H1 (cell line): ENCODE results near the gene ZBTB2. TPM values are rescaled to one million over a fixed set of nuclear protein-coding genes. Genes with fewer than 3 reads are reported as not detected.

Source experiments
- CBX5 ChIP-seq: fragments of 300-800, 300-1000 bp; sonication (generic); IDR thresholded peaks from 2 replicates; pipeline ENCODE4 v1.7.1; 2016; ENCODE audit warnings: antibody characterized with exemption, low read length, low read depth
- CHD1 ChIP-seq: IDR thresholded peaks from 2 replicates; pipeline ENCODE4 v1.6.1; 2012; ENCODE audit warnings: low read depth, low read length, improper control_type of control experiment
- CHD7 ChIP-seq: fragments of 300-600 bp; sonication (generic); IDR thresholded peaks from 2 replicates; pipeline ENCODE4 v1.7.1; 2012; ENCODE audit warnings: low read length, moderate library complexity, mild to moderate bottlenecking, inconsistent platforms; ENCODE audit not compliant: insufficient replicate concordance
- CTBP2 ChIP-seq: IDR thresholded peaks from 2 replicates; pipeline ENCODE4 v1.7.0; 2011; ENCODE audit warnings: borderline replicate concordance, mild to moderate bottlenecking, moderate library complexity, mixed read lengths, low read length; ENCODE audit not compliant: insufficient read depth, insufficient read length
- FOSL1 ChIP-seq: IDR thresholded peaks from 2 replicates; pipeline ENCODE4 v1.6.1; 2011; ENCODE audit warnings: mild to moderate bottlenecking, low read depth, low read length, moderate library complexity; ENCODE audit not compliant: insufficient read depth
- GABPA ChIP-seq: IDR thresholded peaks from 2 replicates; pipeline ENCODE4 v1.6.1; 2011; ENCODE audit warnings: mild to moderate bottlenecking, low read length, moderate library complexity, borderline replicate concordance; ENCODE audit not compliant: insufficient read depth
- HDAC6 ChIP-seq: IDR thresholded peaks from one replicate; pipeline ENCODE4 v1.7.1; 2012; ENCODE audit warnings: low read depth, mild to moderate bottlenecking, inconsistent platforms, low read length, moderate library complexity
- KDM4A ChIP-seq: IDR thresholded peaks from one replicate; pipeline ENCODE4 v1.7.1; 2012; ENCODE audit warnings: low read depth, mild to moderate bottlenecking, moderate library complexity, low read length, inconsistent platforms; ENCODE audit not compliant: severe bottlenecking
- POLR2A ChIP-seq, 2 experiments: IDR thresholded peaks; 1 replicate in 1 of 2; 2 replicates in 1 of 2; pipeline ENCODE4 v1.6.1; 2011; ENCODE audit warnings: low read depth in 2 of 2, low read length in 2 of 2, mild to moderate bottlenecking in 2 of 2; ENCODE audit errors: control extremely low read depth in 1 of 2
- SIRT6 ChIP-seq: IDR thresholded peaks from one replicate; pipeline ENCODE4 v1.7.1; 2012; ENCODE audit warnings: low read length, inconsistent platforms
- TAF1 ChIP-seq: IDR thresholded peaks from 2 replicates; pipeline ENCODE4 v1.6.1; 2011; ENCODE audit warnings: mild to moderate bottlenecking, low read depth, low read length
- polyA plus RNA-seq, 7 experiments: library from polyadenylated mRNA; depleted of rRNA in 3 of 7; stranded (reverse) in 5 of 7; unstranded in 2 of 7; fragments of >200 nt in 5 of 7; fragments of 200-250 nt in 2 of 7; gene quantifications; 1 replicate in 5 of 7; 2 replicates in 1 of 7; 4 replicates in 1 of 7; pipeline versions ENCODE4 v1.2.1 to v1.2.3, GENCODE V29; 2011 to 2013; ENCODE audit warnings: missing spikeins in 2 of 7, mixed read lengths in 2 of 7
- total RNA-seq: library from RNA; stranded (reverse); fragmentation: NEBNext Ultra II Directional; extraction: Animal tissue kit (Norgen Biotek cat#: 25700); gene quantifications from 2 replicates; pipeline ENCODE4 v1.2.1, GENCODE V29; 2021

Gene ZBTB2
- total and polyA plus RNA-seq, 2 of the 8 experiments (the other 6 are each of a cell fraction or from before 2014, with no cell fraction given): 16.1 to 23.7 TPM

- no peak for TF ChIP-seq CHD7
- no peak for TF ChIP-seq CTBP2
- TF ChIP-seq SIRT6: no peak
- TF ChIP-seq HDAC6: no peak
- no peak for TF ChIP-seq TAF1
- no peak for TF ChIP-seq CBX5
- no peak for TF ChIP-seq CHD1
- no peak for TF ChIP-seq POLR2A (IDR thresholded peaks at IDR 0.05; ENCODE audit: control extremely low read depth in 1 of 2, low read depth in 2 of 2, low read length in 2 of 2)
- TF ChIP-seq KDM4A: no peak
- TF ChIP-seq FOSL1: no peak
- no peak for TF ChIP-seq GABPA
Measured at GRCh38 chr6:151414641-151415260, 23.4 kb upstream of the ZBTB2 start (continued).
